Measurements from ENCODE around the gene FBXW5. TPM values are rescaled to one million over a fixed set of nuclear protein-coding genes. Genes with fewer than 3 reads are reported as not detected.

The FBXW5 gene
- total and polyA plus RNA-seq, 9 of the 15 experiments (the other 6 are each of a cell fraction or from before 2014, with no cell fraction given): 0.21 to 128 (median 37.0) TPM

DNA sequence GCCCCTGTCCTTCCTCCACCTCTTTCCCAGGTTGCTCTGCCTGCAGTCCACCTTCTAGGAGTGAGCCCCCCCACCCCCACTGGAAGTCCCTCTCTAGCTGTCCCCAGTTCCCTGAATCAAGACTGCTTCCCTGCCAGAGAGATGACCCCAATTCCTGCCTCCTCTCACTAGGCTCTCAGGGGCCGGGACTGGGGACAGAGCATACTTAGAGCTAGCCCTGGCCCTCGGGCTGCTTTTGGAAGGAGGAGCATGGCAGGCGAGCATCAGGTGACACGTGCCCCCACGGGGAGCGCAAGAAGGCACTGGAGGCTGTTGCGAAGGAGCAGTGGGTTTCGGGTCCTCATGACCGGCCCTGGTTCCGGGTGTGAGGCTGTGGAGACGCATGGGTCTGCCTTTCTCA is 48.5 kb downstream of the FBXW5 start (continued):
- no peak for TF ChIP-seq ZNF143 (CRISPR knock-in tag; IDR thresholded peaks at IDR 0.05)
- TF ChIP-seq STAT5A (IDR thresholded peaks at IDR 0.05; ENCODE audit: borderline replicate concordance, low read length): no peak
- TF ChIP-seq ZNF12 (CRISPR knock-in tag; IDR thresholded peaks at IDR 0.05): no peak
- no peak for TF ChIP-seq MCM2 (IDR thresholded peaks at IDR 0.05; ENCODE audit: low read depth)
- TF ChIP-seq STAT6 (CRISPR knock-in tag; IDR thresholded peaks at IDR 0.05): no peak
- TF ChIP-seq DACH1 (IDR thresholded peaks at IDR 0.05; ENCODE audit: partially characterized antibody): no peak
- no peak for TF ChIP-seq GTF2E2 (tag; IDR thresholded peaks at IDR 0.05)

DNA sequence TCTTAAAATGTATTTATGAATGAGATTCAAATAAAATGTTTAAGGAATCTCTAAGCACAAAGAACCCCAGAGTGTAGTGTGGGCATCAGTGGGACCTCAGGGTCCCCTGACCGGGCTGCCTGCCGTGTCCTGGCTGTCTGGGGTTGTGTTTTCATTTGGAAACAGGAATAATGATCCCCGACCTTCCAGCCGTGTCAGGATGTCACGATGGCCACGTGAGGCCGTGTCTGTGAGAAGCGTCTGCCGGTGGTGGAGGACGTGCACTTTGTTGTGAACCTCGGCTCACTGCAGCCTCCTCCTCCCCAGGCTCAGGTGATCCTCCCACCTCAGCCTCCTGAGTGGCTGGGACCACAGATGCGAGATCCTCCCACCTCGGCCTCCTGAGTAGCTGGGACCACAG is 53.9 kb downstream of the FBXW5 start:
- H3K27me3 ChIP-seq (ENCODE audit: control insufficient read depth in 2 of 2, insufficient read depth in 2 of 2, low read length in 2 of 2): no peaks in the 10 kb centered on the region
- intact Hi-C loops (cut with micrococcal nuclease) (no loop called here), in situ Hi-C loops (cut with MboI) (no loop called here)
- H3K27ac ChIP-seq (ENCODE audit: extremely low read depth, low read depth, low read length): no peak overlapping the region
- H2AFZ ChIP-seq (ENCODE audit: low read depth, low read length): no peak overlapping the region
- DNase-seq (ENCODE audit: extremely low read depth in 1 of 4, low spot score in 3 of 4) (no peak), FAIRE-seq (no peak), ATAC-seq (no peak)
- H3K9me1 ChIP-seq (ENCODE audit: control insufficient read depth, insufficient read depth, low read length): peaks cover 3% of the 10 kb centered on the region
- POLR2A ChIA-PET: interaction anchor here (0.6 kb wide), 1 partner anchor 30 kb away, joined by 4 read pairs; no protein-coding TSS in a partner anchor
- H3K36me3 ChIP-seq (ENCODE audit: control insufficient read depth, insufficient read depth, low read length): peaks cover 59% of the 10 kb centered on the region; the same call in 2 of the 3 replicates
- H3K4me1 ChIP-seq (replicated peaks in 1 of 2; ENCODE audit: control insufficient read depth in 2 of 2, insufficient read depth in 2 of 2, low read length in 2 of 2): peaks cover 6 to 40% of the 10 kb centered on the region in 2 experiments; a peak in 4 of 5 replicates
- no peak overlapping the region for H3K4me3 ChIP-seq
- H3K9me3 ChIP-seq (replicated peaks; ENCODE audit: control insufficient read depth, insufficient read depth, low read depth, low read length): no peaks in the 10 kb centered on the region; the same call in 1 of the 2 replicates
- 0 out of 4 replicates have a peak overlapping the region, but pooled peaks of 1 of the 2 experiments have one; percentile 10 for H3K9ac ChIP-seq (ENCODE audit: insufficient read depth in 1 of 2, low read depth in 2 of 2, low read length in 2 of 2)
- peaks cover 94% of the 10 kb centered on the region for H3K79me2 ChIP-seq (ENCODE audit: control insufficient read depth, insufficient read depth, low read length)
- BruUV-seq (replicated peaks): no TSS peak
- CTCF ChIA-PET (ENCODE audit: low intra/inter-chr PET ratio): no interaction called here
- WGBS (ENCODE audit: insufficient coverage, low coverage, missing lambda C conversion rate): 82% methylated on average over 12 of the region's 13 CpGs
- no peak overlapping the region for H3K4me2 ChIP-seq (ENCODE audit: insufficient read depth, low read length)
- 0 out of 2 replicates have a peak, but pooled peaks cover 18% of the 10 kb centered on the region for H4K20me1 ChIP-seq (replicated peaks; ENCODE audit: control insufficient read depth, insufficient read depth, low read length)
- TF ChIP-seq ZNF274 (IDR thresholded peaks at IDR 0.05; ENCODE audit: borderline replicate concordance, low read depth, low read length): no peak
- TF ChIP-seq MTA3 (IDR thresholded peaks at IDR 0.05; ENCODE audit: borderline replicate concordance): no peak
- TF ChIP-seq BRF1 (IDR thresholded peaks at IDR 0.05; ENCODE audit: borderline replicate concordance, extremely low read depth, insufficient read length): no peak
- no peak for TF ChIP-seq PRDM10 (IDR thresholded peaks at IDR 0.05; ENCODE audit: partially characterized antibody)
- no peak for TF ChIP-seq NFATC3 (IDR thresholded peaks at IDR 0.05)
- TF ChIP-seq, protein P1, sequence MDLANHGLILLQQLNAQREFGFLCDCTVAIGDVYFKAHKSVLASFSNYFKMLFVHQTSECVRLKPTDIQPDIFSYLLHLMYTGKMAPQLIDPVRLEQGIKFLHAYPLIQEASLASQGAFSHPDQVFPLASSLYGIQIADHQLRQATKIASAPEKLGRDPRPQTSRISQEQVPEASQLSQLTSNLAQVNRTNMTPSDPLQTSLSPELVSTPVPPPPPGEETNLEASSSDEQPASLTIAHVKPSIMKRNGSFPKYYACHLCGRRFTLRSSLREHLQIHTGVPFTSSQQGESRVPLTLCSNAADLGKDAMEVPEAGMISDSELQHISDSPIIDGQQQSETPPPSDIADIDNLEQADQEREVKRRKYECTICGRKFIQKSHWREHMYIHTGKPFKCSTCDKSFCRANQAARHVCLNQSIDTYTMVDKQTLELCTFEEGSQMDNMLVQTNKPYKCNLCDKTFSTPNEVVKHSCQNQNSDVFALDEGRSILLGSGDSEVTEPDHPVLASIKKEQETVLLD (IDR thresholded peaks at IDR 0.05): no peak

All from K562 (cell line).